Epithelial cell of prostate (primary cell): ENCODE results near the gene LRRC18.

Experiments used
- DNase-seq: peaks from one replicate; pipeline ENCODE4 v3.0.0-alpha.2; 2011; ENCODE audit warnings: low read depth, low spot score
- H3K27ac ChIP-seq: fragments of 450-650 bp; 2 replicates; pipeline ENCODE4 v1.5.1; 2017; ENCODE audit warnings: mild to moderate bottlenecking

LRRC18 gene

GRCh38 chr10:48923748-48924147, 15.9 kb downstream of the LRRC18 start:
- no peak for DNase-seq
- H3K27ac ChIP-seq = no peak overlapping the region

GRCh38 chr10:48913674-48914073, 26.0 kb downstream of the LRRC18 start:
- no peak for DNase-seq
- no peak overlapping the region for H3K27ac ChIP-seq

GRCh38 chr10:48910548-48910947, 29.1 kb downstream of the LRRC18 start:
- no peak overlapping the region for H3K27ac ChIP-seq
- DNase-seq = no peak

GRCh38 chr10:48907730-48908129, 31.9 kb downstream of the LRRC18 start:
- H3K27ac ChIP-seq = no peak overlapping the region
- no peak for DNase-seq

- DNase-seq = no peak
- no peak overlapping the region for H3K27ac ChIP-seq
Measured at GRCh38 chr10:48906841-48907240, 32.8 kb downstream of the LRRC18 start.

GRCh38 chr10:48905311-48905710, 34.3 kb downstream of the LRRC18 start:
- DNase-seq = no peak
- H3K27ac ChIP-seq = no peak overlapping the region

- no peak for DNase-seq
- H3K27ac ChIP-seq = no peak overlapping the region
Measured at GRCh38 chr10:48904861-48905260, 34.8 kb downstream of the LRRC18 start.

- no peak for DNase-seq
- H3K27ac ChIP-seq = no peak overlapping the region
Measured at GRCh38 chr10:48903151-48903550, 36.5 kb downstream of the LRRC18 start.

- no peak for DNase-seq
Measured at GRCh38 chr10:48902096-48902495, 37.5 kb downstream of the LRRC18 start.

GRCh38 chr10:48901319-48901718, 38.3 kb downstream of the LRRC18 start:
- H3K27ac ChIP-seq = no peak overlapping the region
- DNase-seq = no peak

More at GRCh38 chr10:48902096-48902495, 37.5 kb downstream of the LRRC18 start:
- no peak overlapping the region for H3K27ac ChIP-seq

GRCh38 chr10:48900371-48900801, 39.3 kb downstream of the LRRC18 start:
- DNase-seq = no peak
- H3K27ac ChIP-seq = no peak overlapping the region

- DNase-seq = no peak
- no peak overlapping the region for H3K27ac ChIP-seq
Measured at GRCh38 chr10:48899781-48900180, 39.9 kb downstream of the LRRC18 start.

- H3K27ac ChIP-seq = no peak overlapping the region
- DNase-seq = no peak
Measured at GRCh38 chr10:48898426-48898825, 41.2 kb downstream of the LRRC18 start.

GRCh38 chr10:48897441-48897790, 42.2 kb downstream of the LRRC18 start:
- DNase-seq = no peak
- H3K27ac ChIP-seq = no peak overlapping the region

- DNase-seq = no peak
- no peak overlapping the region for H3K27ac ChIP-seq
Measured at GRCh38 chr10:48896756-48897440, 42.7 kb downstream of the LRRC18 start.

GRCh38 chr10:48895803-48896195, 43.8 kb downstream of the LRRC18 start:
- no peak overlapping the region for H3K27ac ChIP-seq
- DNase-seq = no peak

GRCh38 chr10:48894911-48895802, 44.5 kb downstream of the LRRC18 start:
- no peak for DNase-seq
- no peak overlapping the region for H3K27ac ChIP-seq

GRCh38 chr10:48890888-48891850, 48.5 kb downstream of the LRRC18 start:
- H3K27ac ChIP-seq = no peak overlapping the region
- no peak for DNase-seq

- H3K27ac ChIP-seq = no peak overlapping the region
- no peak for DNase-seq
Measured at GRCh38 chr10:48887982-48888381, 51.7 kb downstream of the LRRC18 start.

GRCh38 chr10:48885376-48885775, 54.3 kb downstream of the LRRC18 start:
- DNase-seq = no peak
- H3K27ac ChIP-seq = no peak overlapping the region
